Measurements from ENCODE around the gene JARID2. TPM values are rescaled to one million over a fixed set of nuclear protein-coding genes. Genes with fewer than 3 reads are reported as not detected.

Gene JARID2
- total RNA-seq, 1 donor from 2014 or later, result 24.2 TPM

DNA sequence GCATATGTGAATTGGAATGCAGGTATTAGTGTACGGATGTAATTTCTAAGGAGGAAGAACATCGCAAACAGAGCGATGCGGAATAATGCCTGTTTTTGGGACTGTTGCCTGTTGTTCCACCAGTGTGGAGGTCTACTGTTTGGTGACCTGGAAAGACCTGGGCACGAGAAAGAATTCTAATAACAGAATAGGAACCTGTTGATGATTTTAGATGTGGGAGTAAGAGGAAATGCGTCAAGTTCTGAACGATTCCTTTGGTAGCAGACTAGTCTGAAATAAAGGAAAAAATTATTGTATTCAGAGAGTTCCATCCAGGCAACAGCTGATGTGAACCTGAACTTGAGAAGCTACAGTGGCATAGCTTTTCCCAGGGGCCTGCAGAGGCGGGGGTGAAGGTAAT lies 224.9 kb downstream of the JARID2 start:
- DNase-seq (ENCODE audit: low read depth) (no peak), FAIRE-seq (no peak)
- Histone ChIP-seq H3K27me3 (ENCODE audit: insufficient read depth, low read length) (no peaks in the 10 kb centered on the region), H3K79me2 (ENCODE audit: insufficient read depth, low read length) (peaks cover 19% of the 10 kb centered on the region), H3K4me1 (ENCODE audit: insufficient read depth, low read length) (peaks cover 8% of the 10 kb centered on the region), H3K4me3 (ENCODE audit: insufficient read depth, low read depth, low read length) (no peak overlapping the region), H2AFZ (ENCODE audit: low read depth, low read length) (no peak overlapping the region), H4K20me1 (ENCODE audit: insufficient read depth, low read length) (peaks cover 54% of the 10 kb centered on the region), H3K36me3 (ENCODE audit: insufficient read depth, low read length) (peaks cover 8% of the 10 kb centered on the region), H3K27ac (ENCODE audit: low read depth, low read length) (no peak overlapping the region), H3K9me3 (ENCODE audit: insufficient read depth, low read depth, low read length) (no peaks in the 10 kb centered on the region), H3K4me2 (ENCODE audit: low read length) (no peak overlapping the region), H3K9ac (ENCODE audit: low read length) (no peak overlapping the region)
- Mint-ChIP-seq H3K9me3 (ENCODE audit: unreplicated experiment) (no peaks in the 10 kb centered on the region), H3K4me3 (ENCODE audit: unreplicated experiment) (no peak overlapping the region), H3K4me1 (ENCODE audit: low read depth, unreplicated experiment) (no peaks in the 10 kb centered on the region), H3K27me3 (ENCODE audit: low read depth, unreplicated experiment) (no peaks in the 10 kb centered on the region), H3K36me3 (ENCODE audit: low read depth, unreplicated experiment) (peaks cover 9% of the 10 kb centered on the region), H3K27ac (ENCODE audit: unreplicated experiment) (no peak overlapping the region)
- no peak for TF ChIP-seq EZH2 (IDR thresholded peaks at IDR 0.05; ENCODE audit: insufficient read depth, low read length)
- TF ChIP-seq, protein P1, sequence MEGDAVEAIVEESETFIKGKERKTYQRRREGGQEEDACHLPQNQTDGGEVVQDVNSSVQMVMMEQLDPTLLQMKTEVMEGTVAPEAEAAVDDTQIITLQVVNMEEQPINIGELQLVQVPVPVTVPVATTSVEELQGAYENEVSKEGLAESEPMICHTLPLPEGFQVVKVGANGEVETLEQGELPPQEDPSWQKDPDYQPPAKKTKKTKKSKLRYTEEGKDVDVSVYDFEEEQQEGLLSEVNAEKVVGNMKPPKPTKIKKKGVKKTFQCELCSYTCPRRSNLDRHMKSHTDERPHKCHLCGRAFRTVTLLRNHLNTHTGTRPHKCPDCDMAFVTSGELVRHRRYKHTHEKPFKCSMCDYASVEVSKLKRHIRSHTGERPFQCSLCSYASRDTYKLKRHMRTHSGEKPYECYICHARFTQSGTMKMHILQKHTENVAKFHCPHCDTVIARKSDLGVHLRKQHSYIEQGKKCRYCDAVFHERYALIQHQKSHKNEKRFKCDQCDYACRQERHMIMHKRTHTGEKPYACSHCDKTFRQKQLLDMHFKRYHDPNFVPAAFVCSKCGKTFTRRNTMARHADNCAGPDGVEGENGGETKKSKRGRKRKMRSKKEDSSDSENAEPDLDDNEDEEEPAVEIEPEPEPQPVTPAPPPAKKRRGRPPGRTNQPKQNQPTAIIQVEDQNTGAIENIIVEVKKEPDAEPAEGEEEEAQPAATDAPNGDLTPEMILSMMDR (IDR thresholded peaks at IDR 0.05; ENCODE audit: insufficient read depth, low read depth, low read length), result no peak

GRCh38 chr6:15472621-15473020 lies 226.8 kb downstream of the JARID2 start:
- Mint-ChIP-seq H3K4me3 (ENCODE audit: unreplicated experiment) (no peak overlapping the region), H3K27ac (ENCODE audit: unreplicated experiment) (no peak overlapping the region), H3K36me3 (ENCODE audit: low read depth, unreplicated experiment) (peaks cover 11% of the 10 kb centered on the region), H3K27me3 (ENCODE audit: low read depth, unreplicated experiment) (no peaks in the 10 kb centered on the region), H3K4me1 (ENCODE audit: low read depth, unreplicated experiment) (peaks cover 6% of the 10 kb centered on the region), H3K9me3 (ENCODE audit: unreplicated experiment) (no peaks in the 10 kb centered on the region)
- Histone ChIP-seq H3K36me3 (ENCODE audit: insufficient read depth, low read length) (peaks cover 8% of the 10 kb centered on the region), H3K4me3 (ENCODE audit: insufficient read depth, low read depth, low read length) (no peak overlapping the region), H3K4me1 (ENCODE audit: insufficient read depth, low read length) (peaks cover 21% of the 10 kb centered on the region), H3K4me2 (ENCODE audit: low read length) (no peak overlapping the region), H4K20me1 (ENCODE audit: insufficient read depth, low read length) (peaks cover 54% of the 10 kb centered on the region), H3K9me3 (ENCODE audit: insufficient read depth, low read depth, low read length) (no peaks in the 10 kb centered on the region), H3K27ac (ENCODE audit: low read depth, low read length) (no peak overlapping the region), H2AFZ (ENCODE audit: low read depth, low read length) (no peak overlapping the region), H3K79me2 (ENCODE audit: insufficient read depth, low read length) (peaks cover 13% of the 10 kb centered on the region), H3K9ac (ENCODE audit: low read length) (no peak overlapping the region), H3K27me3 (ENCODE audit: insufficient read depth, low read length) (no peaks in the 10 kb centered on the region)
- no peak for DNase-seq (ENCODE audit: low read depth)
- FAIRE-seq, result no peak
- TF ChIP-seq, protein P1 (IDR thresholded peaks at IDR 0.05; ENCODE audit: insufficient read depth, low read depth, low read length), result no peak
- no peak for TF ChIP-seq EZH2 (IDR thresholded peaks at IDR 0.05; ENCODE audit: insufficient read depth, low read length)

GRCh38 chr6:15473174-15473573 lies 227.3 kb downstream of the JARID2 start:
- no peaks in the 10 kb centered on the region for H3K9me3 ChIP-seq (ENCODE audit: insufficient read depth, low read depth, low read length)
- Mint-ChIP-seq H3K27me3 (ENCODE audit: low read depth, unreplicated experiment) (no peaks in the 10 kb centered on the region), H3K27ac (ENCODE audit: unreplicated experiment) (no peak overlapping the region), H3K36me3 (ENCODE audit: low read depth, unreplicated experiment) (peaks cover 11% of the 10 kb centered on the region), H3K4me3 (ENCODE audit: unreplicated experiment) (no peak overlapping the region), H3K4me1 (ENCODE audit: low read depth, unreplicated experiment) (peaks cover 6% of the 10 kb centered on the region), H3K9me3 (ENCODE audit: unreplicated experiment) (no peaks in the 10 kb centered on the region)
- DNase-seq (ENCODE audit: low read depth), result no peak
- H3K27ac ChIP-seq (ENCODE audit: low read depth, low read length), result no peak overlapping the region
- TF ChIP-seq EZH2 (IDR thresholded peaks at IDR 0.05; ENCODE audit: insufficient read depth, low read length), result no peak
- peaks cover 8% of the 10 kb centered on the region for H3K36me3 ChIP-seq (ENCODE audit: insufficient read depth, low read length)
- no peaks in the 10 kb centered on the region for H3K27me3 ChIP-seq (ENCODE audit: insufficient read depth, low read length)
- no peak overlapping the region for H2AFZ ChIP-seq (ENCODE audit: low read depth, low read length)
- H3K4me2 ChIP-seq (ENCODE audit: low read length), result no peak overlapping the region
- H3K9ac ChIP-seq (ENCODE audit: low read length), result no peak overlapping the region
- no peak overlapping the region for H3K4me3 ChIP-seq (ENCODE audit: insufficient read depth, low read depth, low read length)
- H3K79me2 ChIP-seq (ENCODE audit: insufficient read depth, low read length), result peaks cover 17% of the 10 kb centered on the region
- H3K4me1 ChIP-seq (ENCODE audit: insufficient read depth, low read length), result peaks cover 24% of the 10 kb centered on the region
- peaks cover 59% of the 10 kb centered on the region for H4K20me1 ChIP-seq (ENCODE audit: insufficient read depth, low read length)
- no peak for FAIRE-seq
